IPS DF 6.9 (cell line): Measurements from ENCODE around the gene GGA1.

ENCODE experiments used
- DNase-seq: peaks from one replicate; pipeline ENCODE4 v3.0.0-alpha.2; 2013; ENCODE audit warnings: low read depth, low spot score
- H3K27ac ChIP-seq: one replicate; pipeline ENCODE4 v1.5.1; 2013; ENCODE audit warnings: low read length, control low read depth
- H3K27me3 ChIP-seq: 2 replicates; pipeline ENCODE4 v1.6.1; 2013; ENCODE audit warnings: mild to moderate bottlenecking, low read length; ENCODE audit not compliant: control insufficient read depth, insufficient read depth
- H3K36me3 ChIP-seq: 2 replicates; pipeline ENCODE4 v1.6.1; 2013; ENCODE audit warnings: low read length; ENCODE audit not compliant: control insufficient read depth, insufficient read depth
- H3K4me1 ChIP-seq: 2 replicates; pipeline ENCODE4 v1.6.1; 2013; ENCODE audit warnings: low read length; ENCODE audit not compliant: control insufficient read depth, insufficient read depth
- H3K4me3 ChIP-seq: 2 replicates; pipeline ENCODE4 v1.5.1; 2013; ENCODE audit warnings: mild to moderate bottlenecking, low read length
- H3K9me3 ChIP-seq: 2 replicates; pipeline ENCODE4 v1.6.1; 2013; ENCODE audit warnings: low read length, inconsistent platforms; ENCODE audit not compliant: control insufficient read depth, insufficient read depth
- WGBS: extraction: QIAGEN DNeasy Blood & Tissue Kit; methylation state at CpG from one replicate; pipeline ENCODE4 v1.1.7; 2013; ENCODE audit warnings: mixed read lengths, missing lambda C conversion rate; ENCODE audit not compliant: insufficient read length, insufficient coverage; 5-methylcytosine and 5-hydroxymethylcytosine counted together

GGA1 gene

GRCh38 chr22:37676736-37677492 is 68.3 kb downstream of the GGA1 start:
- Histone ChIP-seq H3K27ac (no peak overlapping the region), H3K9me3 (no peaks in the 10 kb centered on the region), H3K4me1 (peaks cover 12% of the 10 kb centered on the region), H3K27me3 (no peaks in the 10 kb centered on the region), H3K4me3 (peak overlapping the region; percentile 41; the same call in 1 of the 2 replicates), H3K36me3 (peaks cover 3% of the 10 kb centered on the region; the same call in 1 of the 2 replicates)
- DNase-seq, result no peak
- no CpG with 5 or more reads among the region's 42 CpGs for WGBS

- no CpG with 5 or more reads among the region's 15 CpGs for WGBS
- no peak for DNase-seq
- H3K27ac ChIP-seq, result no peak overlapping the region
- no peaks in the 10 kb centered on the region for H3K27me3 ChIP-seq
- H3K36me3 ChIP-seq, result peaks cover 3% of the 10 kb centered on the region; the same call in 1 of the 2 replicates
- H3K9me3 ChIP-seq, result no peaks in the 10 kb centered on the region
- H3K4me3 ChIP-seq, result peak overlapping the region; percentile 41; the same call in 1 of the 2 replicates
- peaks cover 12% of the 10 kb centered on the region for H3K4me1 ChIP-seq
These were observed 68.9 kb downstream of the GGA1 start for GRCh38 chr22:37677493-37677974.

- peaks cover 3% of the 10 kb centered on the region; the same call in 1 of the 2 replicates for H3K36me3 ChIP-seq
- no peak overlapping the region for H3K27ac ChIP-seq
- H3K9me3 ChIP-seq, result no peaks in the 10 kb centered on the region
- H3K27me3 ChIP-seq, result no peaks in the 10 kb centered on the region
- no peak overlapping the region for H3K4me3 ChIP-seq
- H3K4me1 ChIP-seq, result peaks cover 12% of the 10 kb centered on the region
- no CpG with 5 or more reads among the region's 18 CpGs for WGBS
- DNase-seq, result no peak
These were observed 69.7 kb downstream of the GGA1 start for GRCh38 chr22:37678372-37678771.

- Histone ChIP-seq H3K4me3 (no peak overlapping the region), H3K36me3 (peaks cover 3% of the 10 kb centered on the region; the same call in 1 of the 2 replicates), H3K27ac (no peak overlapping the region), H3K27me3 (no peaks in the 10 kb centered on the region), H3K4me1 (peaks cover 12% of the 10 kb centered on the region), H3K9me3 (no peaks in the 10 kb centered on the region)
- DNase-seq, result no peak
- WGBS, result no CpG with 5 or more reads among the region's 8 CpGs
These were observed 71.0 kb downstream of the GGA1 start for GRCh38 chr22:37679670-37680069.

- no peaks in the 10 kb centered on the region for H3K27me3 ChIP-seq
- WGBS, result no CpG with 5 or more reads among the region's 7 CpGs
These were observed 71.7 kb downstream of the GGA1 start for GRCh38 chr22:37680191-37680851.

GRCh38 chr22:37681001-37681424 is 72.4 kb downstream of the GGA1 start:
- no peaks in the 10 kb centered on the region for H3K9me3 ChIP-seq
- no CpG with 5 or more reads among the region's 2 CpGs for WGBS
- peaks cover 4% of the 10 kb centered on the region for H3K4me1 ChIP-seq
- H3K27me3 ChIP-seq, result no peaks in the 10 kb centered on the region
- H3K36me3 ChIP-seq, result peaks cover 3% of the 10 kb centered on the region; the same call in 1 of the 2 replicates
- DNase-seq, result no peak
- H3K27ac ChIP-seq, result no peak overlapping the region
- no peak overlapping the region for H3K4me3 ChIP-seq

More at GRCh38 chr22:37680191-37680851, 71.7 kb downstream of the GGA1 start:
- H3K9me3 ChIP-seq, result no peaks in the 10 kb centered on the region
- no peak overlapping the region for H3K27ac ChIP-seq
- peaks cover 8% of the 10 kb centered on the region for H3K4me1 ChIP-seq
- no peak overlapping the region for H3K4me3 ChIP-seq
- H3K36me3 ChIP-seq, result peaks cover 3% of the 10 kb centered on the region; the same call in 1 of the 2 replicates
- no peak for DNase-seq

- H3K27ac ChIP-seq, result no peak overlapping the region
- H3K36me3 ChIP-seq, result peaks cover 3% of the 10 kb centered on the region; the same call in 1 of the 2 replicates
- peaks cover 4% of the 10 kb centered on the region for H3K4me1 ChIP-seq
- H3K9me3 ChIP-seq, result no peaks in the 10 kb centered on the region
- no CpG with 5 or more reads among the region's 6 CpGs for WGBS
- no peak overlapping the region for H3K4me3 ChIP-seq
- DNase-seq, result no peak
- H3K27me3 ChIP-seq, result no peaks in the 10 kb centered on the region
These were observed 73.0 kb downstream of the GGA1 start for GRCh38 chr22:37681556-37682049.
